HepG2 (cell line): ENCODE data around the gene SEC16A. TPM values are rescaled to one million over a fixed set of nuclear protein-coding genes. Genes with fewer than 3 reads are reported as not detected.

Experiments used
- CREB3 ChIP-seq: sonication (generic); formaldehyde crosslinking; IDR thresholded peaks from 2 replicates; pipeline ENCODE4 v1.5.0; 2020; ENCODE audit warnings: missing genetic modification reagents
- KIAA2018 ChIP-seq: sonication (generic); formaldehyde crosslinking; IDR thresholded peaks from 2 replicates; pipeline ENCODE4 v1.5.0; 2020; ENCODE audit warnings: mild to moderate bottlenecking, missing genetic modification reagents, borderline replicate concordance
- ZNF337 ChIP-seq: sonication (generic); formaldehyde crosslinking; IDR thresholded peaks from 2 replicates; pipeline ENCODE4 v1.5.1; 2020; ENCODE audit warnings: missing genetic modification reagents, low read depth, mild to moderate bottlenecking, borderline replicate concordance
- polyA plus RNA-seq, 8 experiments: library from polyadenylated mRNA; depleted of rRNA in 3 of 8; stranded (reverse) in 7 of 8; unstranded in 1 of 8; fragments of >200 nt; fragmentation: Illumina TruSeq in 4 of 8; extraction: Trizol in 4 of 8; gene quantifications; 2 replicates each; pipeline versions ENCODE4 v1.2.1 to v1.2.3, GENCODE V29; 2011 to 2016; ENCODE audit warnings: low read depth in 4 of 8, missing spikeins in 1 of 8, mixed read lengths in 1 of 8; ENCODE audit not compliant: insufficient read depth in 1 of 8
- total RNA-seq, 5 experiments: library from RNA; depleted of rRNA; stranded (reverse); fragments of >200 nt; fragmentation: Illumina TruSeq; extraction: Trizol; gene quantifications; 2 replicates each; pipeline ENCODE4 v1.2.3, GENCODE V29; 2016; ENCODE audit warnings: low read depth in 1 of 5

SEC16A gene
- total and polyA plus RNA-seq, 2 of the 13 experiments (the other 11 are each of a cell fraction or from before 2014, with no cell fraction given), result 15.9 to 18.9 TPM

GRCh38 chr9:136496181-136496580, 13.3 kb upstream of the SEC16A start (continued):
- TF ChIP-seq ZNF337 (CRISPR knock-in tag) (no peak), CREB3 (CRISPR knock-in tag) (no peak), KIAA2018 (CRISPR knock-in tag) (no peak)
